DMS153 treated with DMSO at 0.1 percent for 48 hours (cell line): ENCODE data around the gene PHIP.
"Not testable (repeated sequence)": the region's sequence is repeated elsewhere in the genome, so short reads cannot be mapped to it uniquely, and the experiment has no call there.

Experiments
- DNase-seq: peaks from one replicate; lab custom pipeline; 2025; ENCODE audit not compliant: unreplicated experiment; lab: John Stamatoyannopoulos, UW

PHIP gene

DNA sequence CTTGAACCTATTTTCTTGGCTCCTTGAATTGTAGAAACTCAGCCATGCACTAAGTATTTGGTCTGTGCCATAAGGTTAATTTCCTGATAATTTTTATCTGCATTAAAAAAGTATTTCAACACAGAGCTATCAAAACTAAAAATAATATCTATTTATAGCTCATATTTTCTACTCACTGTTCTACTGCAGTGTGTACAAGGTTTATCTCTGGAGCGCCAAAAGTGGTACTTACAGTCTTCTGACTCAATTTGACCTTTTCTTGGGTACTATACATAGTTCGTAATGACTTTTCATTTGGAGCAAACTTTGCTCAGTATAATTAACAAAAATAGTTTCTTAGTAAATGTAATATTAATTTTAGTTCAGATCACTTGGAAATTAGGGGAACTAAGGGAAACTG, 141.5 kb downstream of the PHIP start:
- no peak for DNase-seq

DNA sequence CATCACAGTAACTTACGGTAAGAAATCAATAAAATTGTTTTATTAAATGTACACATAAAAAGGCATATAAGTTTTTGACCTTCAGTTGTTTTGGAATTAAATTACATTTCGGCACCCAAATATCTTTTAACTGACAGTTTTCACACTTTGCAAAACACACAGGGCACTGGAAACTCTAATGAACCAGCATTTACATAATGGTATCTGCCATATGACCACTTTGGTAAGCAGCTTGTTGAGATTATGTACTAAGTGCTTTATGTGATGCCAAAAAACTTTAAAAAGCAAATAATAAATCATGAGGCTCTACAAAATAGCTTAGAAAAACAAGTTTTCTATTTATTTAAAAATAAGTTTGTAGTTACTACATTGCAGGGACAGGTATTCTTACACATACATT, 142.5 kb downstream of the PHIP start:
- DNase-seq = no peak

DNA sequence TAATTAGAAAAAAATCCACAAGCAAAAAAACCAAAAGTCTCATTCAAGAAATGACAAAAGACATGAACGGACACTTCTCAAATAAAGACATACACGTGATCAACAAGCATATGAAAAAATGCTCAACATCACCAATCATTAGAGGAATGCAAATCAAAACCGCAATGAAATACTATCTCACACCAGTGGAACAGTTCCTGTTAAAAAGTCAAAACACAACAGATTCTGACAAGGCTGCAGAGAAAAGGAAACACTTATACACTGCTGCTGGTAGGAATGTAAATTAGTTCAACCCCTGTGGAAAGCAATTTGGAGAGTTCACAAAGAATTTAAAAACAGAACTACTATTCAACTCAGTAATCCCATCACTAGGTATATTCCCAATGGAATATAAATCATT, 152.7 kb downstream of the PHIP start:
- no peak for DNase-seq

DNA sequence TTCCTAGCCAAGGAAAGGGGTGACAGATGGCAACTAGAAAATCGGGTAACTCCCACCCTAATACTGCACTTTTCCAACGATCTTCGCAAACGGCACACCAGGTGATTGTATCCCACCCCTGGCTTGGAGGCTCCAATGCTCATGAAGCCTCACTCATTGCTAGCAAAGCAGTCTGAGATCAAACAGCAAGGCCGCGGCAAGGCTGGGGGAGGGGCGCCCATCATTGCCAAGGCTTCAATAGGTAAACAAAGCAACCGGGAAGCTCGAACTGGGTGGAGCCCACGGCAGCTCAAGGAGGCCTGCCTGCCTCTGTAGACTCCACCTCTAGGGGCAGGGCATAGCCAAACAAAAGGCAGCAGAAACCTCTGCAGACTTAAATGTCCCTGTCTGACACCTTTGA, 156.9 kb downstream of the PHIP start:
- DNase-seq = not testable (repeated sequence)

DNA sequence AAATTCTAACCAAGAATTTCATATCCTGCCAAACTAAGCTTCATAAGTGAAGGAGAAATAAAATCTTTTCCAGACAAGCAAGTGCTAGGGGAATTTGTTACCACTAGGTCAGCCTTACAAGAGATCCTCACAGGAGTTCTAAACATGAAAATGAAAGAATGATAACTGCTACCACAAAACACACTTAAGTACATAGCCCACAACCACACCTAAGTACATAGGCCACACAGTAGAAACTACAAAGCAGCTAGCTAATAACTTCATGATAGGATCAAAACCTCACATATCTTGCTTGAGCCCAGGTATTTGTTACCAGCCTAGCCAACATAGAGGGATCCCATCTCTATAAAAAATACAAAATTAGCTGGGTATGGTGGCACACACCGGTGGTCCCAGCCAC, 160.3 kb downstream of the PHIP start:
- no peak for DNase-seq

DNA sequence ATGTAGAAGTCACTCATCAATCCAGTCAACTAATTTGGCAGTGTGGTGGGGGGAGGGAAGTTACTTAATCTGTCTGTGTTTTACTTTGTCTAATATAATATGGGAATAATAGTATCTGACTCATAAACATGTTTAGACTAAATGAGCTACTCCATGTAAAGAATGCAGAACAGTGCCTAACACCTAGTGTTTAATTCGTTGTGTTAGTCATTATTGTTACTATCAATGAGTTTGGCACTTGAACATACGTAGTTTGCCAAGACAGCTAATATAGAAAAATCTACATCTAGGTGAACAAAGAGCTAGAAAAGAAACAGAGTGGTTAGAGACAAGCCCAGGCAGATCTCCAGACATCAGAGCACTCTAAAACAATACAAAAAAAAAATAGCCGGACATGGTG, 161.6 kb downstream of the PHIP start:
- no peak for DNase-seq

DNA sequence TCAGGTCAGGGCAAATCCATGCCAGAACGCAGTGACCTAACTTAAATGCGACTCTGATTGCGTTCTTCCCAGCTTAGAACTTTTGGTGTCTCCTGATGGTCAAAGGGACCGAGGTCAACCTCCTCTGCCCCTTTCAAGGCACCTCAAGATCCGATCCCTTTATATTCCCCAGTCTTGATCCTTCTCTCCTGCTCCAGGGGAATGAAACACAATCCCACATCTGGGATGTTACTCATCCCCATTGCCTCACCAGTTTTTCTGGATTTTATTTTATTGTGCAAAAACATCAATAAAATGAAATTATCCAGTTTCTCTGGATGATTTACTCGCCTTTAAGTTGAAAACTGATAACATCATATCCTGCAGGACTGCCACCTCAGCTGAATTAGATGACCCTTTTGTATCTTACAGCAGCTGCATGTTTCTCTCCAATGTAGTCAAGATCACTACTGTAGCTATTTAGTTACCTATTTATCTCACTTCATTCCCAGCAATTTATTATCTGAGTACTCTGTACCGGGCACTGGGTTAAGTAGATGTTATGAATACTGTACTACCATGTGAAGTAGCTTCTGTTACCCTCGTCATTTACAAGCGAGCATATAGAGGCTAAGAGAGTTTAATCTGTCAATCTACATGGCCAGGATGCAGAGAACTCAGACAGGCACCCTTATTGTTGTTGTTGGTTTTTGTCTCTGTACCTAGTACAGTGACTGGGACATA, 166.7 kb downstream of the PHIP start:
- DNase-seq = no peak

DNA sequence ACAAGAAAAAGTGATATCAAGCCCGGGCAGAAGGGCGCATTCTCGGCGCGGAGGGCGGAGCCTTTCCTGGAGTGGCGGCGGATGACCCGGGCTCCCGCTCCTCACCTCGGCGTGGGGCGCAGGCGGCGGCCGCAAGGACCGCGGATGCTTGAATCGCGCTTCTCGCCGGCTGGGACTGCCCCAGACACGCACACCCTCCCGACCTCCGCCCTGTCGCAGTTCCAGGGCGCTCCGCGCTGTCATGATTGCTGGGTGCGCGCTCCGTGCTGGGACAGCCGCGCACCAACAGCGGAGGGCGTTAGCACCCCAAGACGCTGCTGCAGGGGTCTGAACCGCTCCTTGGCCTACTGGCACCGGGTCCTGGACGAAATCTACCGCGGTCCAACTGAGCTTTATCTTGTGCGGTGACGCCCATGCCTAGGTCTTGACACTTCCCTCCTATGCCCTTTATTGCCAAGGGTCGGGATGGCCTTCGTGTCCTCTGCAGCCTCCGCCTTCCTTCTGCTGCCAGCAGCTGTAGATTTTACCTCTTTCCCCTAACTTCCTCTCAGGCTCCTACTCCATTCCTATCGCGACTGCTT, 167.4 kb downstream of the PHIP start:
- no peak for DNase-seq

DNA sequence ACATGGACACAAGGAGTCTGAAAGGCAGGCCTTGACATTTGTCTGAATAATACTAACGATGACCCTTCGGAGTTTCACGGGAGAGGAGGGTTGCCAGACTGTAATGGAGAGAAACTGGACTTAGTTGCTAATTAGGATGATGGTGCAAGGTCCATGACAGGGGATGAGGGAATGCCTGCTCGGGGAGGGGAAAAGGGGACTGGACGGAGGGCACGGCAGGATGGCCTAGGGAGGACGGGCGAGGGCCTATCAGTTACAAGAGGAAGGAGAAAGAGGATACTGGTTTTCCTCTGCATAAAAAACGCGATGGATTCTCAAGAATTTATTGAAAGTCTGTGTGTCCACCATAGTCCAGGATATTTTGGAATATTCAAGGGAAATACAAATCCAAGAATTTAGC, 168.0 kb downstream of the PHIP start:
- DNase-seq = no peak

DNA sequence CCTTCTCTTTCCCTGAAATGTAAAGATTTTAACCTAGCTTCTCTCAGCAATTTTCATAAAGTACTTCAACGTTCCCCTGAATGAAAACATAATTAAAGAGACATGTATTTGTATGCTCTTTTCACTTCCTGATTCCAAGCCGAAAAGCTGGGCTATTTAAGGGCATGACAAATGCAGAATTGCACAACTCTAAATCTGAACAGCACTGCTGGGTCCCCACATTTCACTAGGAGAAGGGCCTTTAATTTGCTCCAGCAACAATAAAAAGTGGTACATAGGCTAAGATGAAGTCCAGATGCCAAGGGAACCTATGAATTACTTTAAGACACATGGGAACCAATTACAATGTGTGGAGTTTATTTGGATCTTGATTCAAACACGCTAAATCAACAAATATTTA, 168.7 kb downstream of the PHIP start:
- DNase-seq = no peak

DNA sequence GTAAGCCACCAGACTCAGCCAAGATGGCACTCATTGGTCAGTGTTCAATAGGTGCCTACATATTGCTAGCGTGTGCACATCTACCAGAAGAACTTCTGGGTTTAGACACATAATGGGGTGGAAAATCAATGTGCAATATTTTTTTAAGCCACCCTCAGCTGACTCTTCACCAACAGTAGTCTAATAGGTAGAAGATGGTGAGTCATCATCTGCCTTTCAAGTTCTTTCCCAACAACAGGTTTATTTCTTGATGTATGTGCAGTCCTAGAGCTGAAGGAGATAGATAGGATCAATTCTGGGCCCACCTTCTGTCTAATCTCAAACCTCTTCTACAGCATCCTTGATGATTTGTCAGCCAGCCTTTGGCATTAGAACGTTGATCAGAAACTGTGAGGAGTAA, 169.4 kb downstream of the PHIP start:
- no peak for DNase-seq

DNA sequence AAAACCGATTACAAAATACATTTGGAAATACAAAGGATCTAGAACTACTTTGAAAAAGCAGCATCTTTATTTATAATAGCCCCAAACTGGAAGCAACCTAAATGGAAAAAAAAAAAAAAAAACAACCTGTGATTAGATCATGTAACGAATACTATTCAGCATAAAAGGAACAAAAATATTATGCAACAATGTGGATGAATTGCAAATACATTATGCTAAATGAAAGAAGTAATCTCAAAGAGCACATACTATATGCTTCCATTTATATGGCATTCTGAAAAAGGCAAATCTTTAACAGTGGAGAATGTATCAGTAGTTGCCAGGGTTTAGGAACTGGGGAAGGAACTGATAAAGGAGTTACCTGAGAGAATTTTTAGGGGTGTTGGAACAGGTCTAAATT, 181.8 kb downstream of the PHIP start:
- no peak for DNase-seq

DNA sequence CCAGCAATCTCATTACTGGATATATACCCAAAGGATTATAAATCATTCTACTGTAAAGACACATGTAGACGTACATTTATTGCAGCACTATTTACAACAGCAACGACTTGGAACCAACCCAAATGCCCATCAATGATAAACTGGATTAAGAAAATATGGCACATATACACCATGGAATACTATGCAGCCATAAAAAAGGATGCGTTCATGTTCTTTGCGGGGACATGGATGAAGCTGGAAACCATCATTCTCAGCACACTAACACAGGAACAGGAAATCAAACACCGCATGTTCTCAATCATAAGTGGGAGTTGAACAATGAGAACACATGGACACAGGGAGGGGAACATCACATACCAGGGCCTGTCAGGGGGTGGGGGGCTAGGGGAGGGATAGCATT, 188.2 kb downstream of the PHIP start:
- not testable (repeated sequence) for DNase-seq
